ENCODE results near the gene MXI1. TPM values are rescaled to one million over a fixed set of nuclear protein-coding genes. Genes with fewer than 3 reads are reported as not detected.
"Not testable (repeated sequence)": the region's sequence is repeated elsewhere in the genome, so short reads cannot be mapped to it uniquely, and the experiment has no call there.

The MXI1 gene
- total RNA-seq, 1 donor from 2014 or later, result 48.1 TPM

- Mint-ChIP-seq H3K27me3 (ENCODE audit: unreplicated experiment) (peaks cover 5% of the 10 kb centered on the region), H3K4me1 (ENCODE audit: low read depth, unreplicated experiment) (no peaks in the 10 kb centered on the region)
- DNase-seq, result no peak
Observed at GRCh38 chr10:110326351-110327032, 119.1 kb downstream of the MXI1 start.

GRCh38 chr10:110327262-110327914 lies 120.0 kb downstream of the MXI1 start:
- Mint-ChIP-seq H3K4me1 (ENCODE audit: low read depth, unreplicated experiment) (no peaks in the 10 kb centered on the region), H3K27ac (ENCODE audit: unreplicated experiment) (no peak overlapping the region)
- TF ChIP-seq CTCF (IDR thresholded peaks at IDR 0.05; ENCODE audit: partially characterized antibody, unreplicated experiment), result no peak

More at GRCh38 chr10:110326351-110327032, 119.1 kb downstream of the MXI1 start:
- no peak overlapping the region for H3K4me3 Mint-ChIP-seq (ENCODE audit: unreplicated experiment)
- TF ChIP-seq CTCF (IDR thresholded peaks at IDR 0.05; ENCODE audit: partially characterized antibody, unreplicated experiment), result no peak
- no peak overlapping the region for H3K27ac Mint-ChIP-seq (ENCODE audit: unreplicated experiment)
- peaks cover 12% of the 10 kb centered on the region for H3K9me3 Mint-ChIP-seq (ENCODE audit: unreplicated experiment)
- peaks cover 24% of the 10 kb centered on the region for H3K36me3 Mint-ChIP-seq (ENCODE audit: unreplicated experiment)

DNA sequence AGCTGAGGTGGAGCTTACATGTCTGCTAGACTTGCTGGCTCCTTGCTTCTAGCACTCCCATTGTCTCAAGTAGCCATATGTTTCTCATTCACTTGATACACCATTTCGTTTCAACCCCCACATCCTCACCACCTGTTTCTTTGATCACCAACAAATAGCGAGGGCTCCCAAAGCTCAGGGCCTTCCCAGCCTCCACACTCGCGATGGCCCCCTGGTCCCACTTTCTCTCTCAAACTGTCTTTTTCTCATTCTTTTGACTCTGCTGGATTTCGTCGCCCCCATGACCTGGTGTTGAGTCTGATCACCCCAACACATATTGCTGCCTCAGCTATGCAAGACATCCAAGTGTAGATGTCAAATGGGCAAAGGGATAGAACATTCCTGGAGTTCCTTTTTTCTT lies 123.3 kb downstream of the MXI1 start:
- peaks cover 3% of the 10 kb centered on the region for H3K27me3 Mint-ChIP-seq (ENCODE audit: unreplicated experiment)
- no peak overlapping the region for H3K4me3 Mint-ChIP-seq (ENCODE audit: unreplicated experiment)
- no peak overlapping the region for H3K27ac Mint-ChIP-seq (ENCODE audit: unreplicated experiment)
- peaks cover 1% of the 10 kb centered on the region for H3K4me1 Mint-ChIP-seq (ENCODE audit: low read depth, unreplicated experiment)
- peaks cover 24% of the 10 kb centered on the region for H3K36me3 Mint-ChIP-seq (ENCODE audit: unreplicated experiment)
- peaks cover 11% of the 10 kb centered on the region for H3K9me3 Mint-ChIP-seq (ENCODE audit: unreplicated experiment)
- no peak for DNase-seq
- no peak for TF ChIP-seq CTCF (IDR thresholded peaks at IDR 0.05; ENCODE audit: partially characterized antibody, unreplicated experiment)

More at GRCh38 chr10:110327262-110327914, 120.0 kb downstream of the MXI1 start:
- H3K4me3 Mint-ChIP-seq (ENCODE audit: unreplicated experiment), result no peak overlapping the region
- DNase-seq, result no peak
- H3K27me3 Mint-ChIP-seq (ENCODE audit: unreplicated experiment), result peaks cover 5% of the 10 kb centered on the region
- H3K36me3 Mint-ChIP-seq (ENCODE audit: unreplicated experiment), result peaks cover 24% of the 10 kb centered on the region
- peaks cover 12% of the 10 kb centered on the region for H3K9me3 Mint-ChIP-seq (ENCODE audit: unreplicated experiment)

DNA sequence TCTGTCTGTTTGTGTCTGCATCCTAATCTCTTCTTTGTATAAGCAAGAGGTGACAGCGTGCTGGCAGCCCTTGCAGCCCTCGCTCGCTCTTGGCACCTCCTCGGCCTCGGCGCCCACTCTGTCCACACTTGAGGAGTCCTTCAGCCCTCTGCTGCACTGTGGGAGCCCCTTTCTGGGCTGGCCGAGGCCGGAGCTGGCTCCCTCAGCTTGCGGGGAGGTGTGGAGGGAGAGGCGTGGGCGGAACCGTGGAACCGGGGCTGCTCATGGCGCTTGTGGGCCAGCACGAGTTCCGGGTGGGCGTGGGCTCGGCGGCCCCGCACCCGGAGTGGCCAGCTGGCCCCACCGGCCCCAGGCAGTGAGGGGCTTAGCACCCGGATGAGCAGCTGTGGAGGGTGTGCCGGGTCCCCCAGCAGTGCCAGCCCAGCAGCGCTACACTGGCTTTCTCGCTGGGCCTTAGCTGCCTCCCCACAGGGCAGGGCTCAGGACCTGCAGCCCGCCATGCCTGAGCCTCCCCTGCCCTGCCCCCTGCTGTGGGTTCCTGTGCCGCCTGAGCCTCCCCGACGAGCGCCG lies 123.9 kb downstream of the MXI1 start:
- H3K27ac Mint-ChIP-seq (ENCODE audit: unreplicated experiment); H3K4me1 Mint-ChIP-seq (ENCODE audit: low read depth, unreplicated experiment); H3K4me3 Mint-ChIP-seq (ENCODE audit: unreplicated experiment); DNase-seq; H3K27me3 Mint-ChIP-seq (ENCODE audit: unreplicated experiment): not testable (repeated sequence)
- peaks cover 21% of the 10 kb centered on the region for H3K36me3 Mint-ChIP-seq (ENCODE audit: unreplicated experiment)
- H3K9me3 Mint-ChIP-seq (ENCODE audit: unreplicated experiment), result peaks cover 11% of the 10 kb centered on the region

GRCh38 chr10:110334061-110334656 lies 126.8 kb downstream of the MXI1 start:
- H3K4me3 Mint-ChIP-seq (ENCODE audit: unreplicated experiment), result no peak overlapping the region
- H3K27ac Mint-ChIP-seq (ENCODE audit: unreplicated experiment), result no peak overlapping the region
- peaks cover 11% of the 10 kb centered on the region for H3K9me3 Mint-ChIP-seq (ENCODE audit: unreplicated experiment)
- H3K4me1 Mint-ChIP-seq (ENCODE audit: low read depth, unreplicated experiment), result peaks cover 14% of the 10 kb centered on the region
- no peaks in the 10 kb centered on the region for H3K27me3 Mint-ChIP-seq (ENCODE audit: unreplicated experiment)
- TF ChIP-seq CTCF (IDR thresholded peaks at IDR 0.05; ENCODE audit: partially characterized antibody, unreplicated experiment), result no peak
- no peak for DNase-seq
- peaks cover 19% of the 10 kb centered on the region for H3K36me3 Mint-ChIP-seq (ENCODE audit: unreplicated experiment)

Data from glutamatergic neuron (in vitro differentiated cells).